Right cardiac atrium (tissue), 5 donors: Measurements from ENCODE around the gene ARSA. TPM values are rescaled to one million over a fixed set of nuclear protein-coding genes. Genes with fewer than 3 reads are reported as not detected.
"Not testable (repeated sequence)": the region's sequence is repeated elsewhere in the genome, so short reads cannot be mapped to it uniquely, and the experiment has no call there.

Source experiments
- ATAC-seq, 2 donors: fragments of 200-7000 bp; cut with Tn5 transposase; one replicate each; pipeline versions ENCODE4 v1.8.0 to v1.9.1; 2020; ENCODE audit warnings: moderate library complexity in 2 of 2, mild to moderate bottlenecking in 1 of 2
- DNase-seq, 3 donors: peaks; one replicate each; pipeline ENCODE4 v3.0.0-alpha.2; 2020
- H3K27ac ChIP-seq: one replicate; pipeline ENCODE4 v1.5.1; 2013; ENCODE audit warnings: mild to moderate bottlenecking, low read length, control low read depth, moderate library complexity
- H3K27me3 ChIP-seq: one replicate; pipeline ENCODE4 v1.6.1; 2013; ENCODE audit not compliant: control insufficient read depth, insufficient read depth
- H3K4me1 ChIP-seq: one replicate; pipeline ENCODE4 v1.6.1; 2013; ENCODE audit warnings: low read length; ENCODE audit not compliant: control insufficient read depth, insufficient read depth
- H3K4me3 ChIP-seq: one replicate; pipeline ENCODE4 v1.5.1; 2013; ENCODE audit warnings: low read length, control low read depth
- H3K9me3 ChIP-seq: one replicate; pipeline ENCODE4 v1.6.1; 2013; ENCODE audit warnings: low read length; ENCODE audit not compliant: control insufficient read depth
- WGBS: extraction: QIAGEN DNeasy Blood & Tissue Kit; methylation state at CpG from one replicate; pipeline ENCODE4 v1.1.7; 2013; 5-methylcytosine and 5-hydroxymethylcytosine counted together
- intact Hi-C, 4 donors: fragments of 100-400 bp; cut with DNase I; formaldehyde crosslinking; loops; one replicate each; pipeline versions ENCODE4 v1.11.0 to v1.14.0; 2022 to 2023
- polyA plus RNA-seq: library from polyadenylated mRNA; stranded (reverse); fragments of 200-250 nt; gene quantifications from one replicate; pipeline ENCODE4 v1.2.3, GENCODE V29; 2013
- total RNA-seq, 4 donors: library from RNA; stranded (reverse); fragmentation: NEBNext Ultra II Directional; extraction: Animal tissue kit (Norgen Biotek cat#: 25700); gene quantifications; one replicate each; pipeline ENCODE4 v1.2.1, GENCODE V29; 2021
- donor health status: healthy with polysubstance abuse.
- donor health status: DM: no; HTN: yes; CAD: no.
- donor health status: DM: no; HTN: no; CAD: no.
- donor health status: DM: no; HTN: yes; CAD: no; lungs with severe emphysema.
- donor health status: DM: yes; HTN: yes; CAD: no.

ARSA gene
- total and polyA plus RNA-seq, 5 donors = 30.3 to 37.0 (median 32.7) TPM

- not testable (repeated sequence) for H3K27me3 ChIP-seq, H3K4me3 ChIP-seq, H3K4me1 ChIP-seq, ATAC-seq, H3K9me3 ChIP-seq, H3K27ac ChIP-seq
- peak in 1 of 3 donors; percentile 19 for DNase-seq
- intact Hi-C loops = loop anchor here in 1 of 4 donors (10.0 kb wide), 1 partner anchor 113 kb away; no protein-coding TSS in a partner anchor
- 84% methylated on average over 39 of the region's 39 CpGs for WGBS
These were observed 19.7 kb downstream of the ARSA start for GRCh38 chr22:50608058-50608840.

- H3K9me3 ChIP-seq = no peaks in the 10 kb centered on the region
- H3K27ac ChIP-seq = no peak overlapping the region
- WGBS = 66% methylated on average over 6 of the region's 6 CpGs
- intact Hi-C loops = loop anchor here in 1 of 4 donors (10.0 kb wide), 1 partner anchor 113 kb away; no protein-coding TSS in a partner anchor
- ATAC-seq = no peak
- H3K4me1 ChIP-seq = no peaks in the 10 kb centered on the region
- DNase-seq = no peak
- no peaks in the 10 kb centered on the region for H3K27me3 ChIP-seq
- no peak overlapping the region for H3K4me3 ChIP-seq
These were observed 20.3 kb downstream of the ARSA start for GRCh38 chr22:50607659-50608020.

GRCh38 chr22:50606946-50607658 lies 20.9 kb downstream of the ARSA start:
- Histone ChIP-seq H3K27me3 (no peaks in the 10 kb centered on the region), H3K9me3 (no peaks in the 10 kb centered on the region), H3K4me1 (no peaks in the 10 kb centered on the region), H3K4me3 (no peak overlapping the region), H3K27ac (no peak overlapping the region)
- intact Hi-C loops = loop anchor here in 1 of 4 donors (10.0 kb wide), 1 partner anchor 112 kb away; no protein-coding TSS in a partner anchor
- no peak for ATAC-seq
- peak in 2 of 3 donors; percentile 30 to 39 for DNase-seq
- WGBS = 71% methylated on average over 18 of the region's 18 CpGs

- Histone ChIP-seq H3K9me3 (no peaks in the 10 kb centered on the region), H3K4me3 (no peak overlapping the region), H3K27ac (no peak overlapping the region), H3K27me3 (no peaks in the 10 kb centered on the region), H3K4me1 (no peaks in the 10 kb centered on the region)
- 72% methylated on average over 19 of the region's 19 CpGs for WGBS
- no peak for ATAC-seq
- intact Hi-C loops = loop anchor here in 1 of 4 donors (10.0 kb wide), 1 partner anchor 112 kb away; no protein-coding TSS in a partner anchor
- DNase-seq = peak in 2 of 3 donors; percentile 37 to 42
These were observed 21.6 kb downstream of the ARSA start for GRCh38 chr22:50606165-50606945.

GRCh38 chr22:50605613-50606074 lies 22.3 kb downstream of the ARSA start:
- H3K27ac ChIP-seq = no peak overlapping the region
- WGBS = 81% methylated on average over 20 of the region's 20 CpGs
- ATAC-seq = no peak
- intact Hi-C loops = loop anchor here in 1 of 4 donors (10.0 kb wide), 1 partner anchor 111 kb away; no protein-coding TSS in a partner anchor
- no peaks in the 10 kb centered on the region for H3K27me3 ChIP-seq
- no peaks in the 10 kb centered on the region for H3K9me3 ChIP-seq
- H3K4me1 ChIP-seq = no peaks in the 10 kb centered on the region
- DNase-seq = peak in 2 of 3 donors; percentile 54 to 58
- no peak overlapping the region for H3K4me3 ChIP-seq

GRCh38 chr22:50605002-50605612 lies 22.8 kb downstream of the ARSA start:
- intact Hi-C loops = loop anchor here in 1 of 4 donors (10.0 kb wide), 1 partner anchor 110 kb away; no protein-coding TSS in a partner anchor
- H3K4me3 ChIP-seq = no peak overlapping the region
- no peaks in the 10 kb centered on the region for H3K27me3 ChIP-seq
- no peak for ATAC-seq
- H3K4me1 ChIP-seq = no peaks in the 10 kb centered on the region
- no peak overlapping the region for H3K27ac ChIP-seq
- 83% methylated on average over 23 of the region's 23 CpGs for WGBS
- H3K9me3 ChIP-seq = no peaks in the 10 kb centered on the region
- DNase-seq = peak in 2 of 3 donors; percentile 32 to 42

- intact Hi-C loops = loop anchor here in 1 of 4 donors (10.0 kb wide), 1 partner anchor 110 kb away; no protein-coding TSS in a partner anchor
- peak in 2 of 3 donors; percentile 25 to 43 for DNase-seq
These were observed 23.5 kb downstream of the ARSA start for GRCh38 chr22:50604256-50605001.

GRCh38 chr22:50603511-50604255 lies 24.3 kb downstream of the ARSA start:
- Histone ChIP-seq H3K9me3 (no peaks in the 10 kb centered on the region), H3K27ac (no peak overlapping the region), H3K27me3 (no peaks in the 10 kb centered on the region), H3K4me1 (no peaks in the 10 kb centered on the region), H3K4me3 (no peak overlapping the region)
- intact Hi-C loops = loop anchor here in 1 of 4 donors (10.0 kb wide), 1 partner anchor 109 kb away; no protein-coding TSS in a partner anchor
- peak in 2 of 3 donors; percentile 42 to 54 for DNase-seq
- no peak for ATAC-seq
- 9% methylated on average over 70 of the region's 70 CpGs for WGBS

More at GRCh38 chr22:50604256-50605001, 23.5 kb downstream of the ARSA start:
- Histone ChIP-seq H3K4me3 (no peak overlapping the region), H3K27me3 (no peaks in the 10 kb centered on the region), H3K4me1 (no peaks in the 10 kb centered on the region), H3K9me3 (no peaks in the 10 kb centered on the region), H3K27ac (no peak overlapping the region)
- no peak for ATAC-seq
- 43% methylated on average over 103 of the region's 103 CpGs for WGBS

- intact Hi-C loops = loop anchor here in 1 of 4 donors (10.0 kb wide), 1 partner anchor 108 kb away; no protein-coding TSS in a partner anchor
- no peak overlapping the region for H3K27ac ChIP-seq
- no peak for ATAC-seq
- no peaks in the 10 kb centered on the region for H3K4me1 ChIP-seq
- no peaks in the 10 kb centered on the region for H3K27me3 ChIP-seq
- no peak for DNase-seq
- no peak overlapping the region for H3K4me3 ChIP-seq
- WGBS = 30% methylated on average over 2 of the region's 2 CpGs
- no peaks in the 10 kb centered on the region for H3K9me3 ChIP-seq
These were observed 25.6 kb downstream of the ARSA start for GRCh38 chr22:50602338-50602700.
